ENCODE data around the gene PTPRM.
"Not testable (repeated sequence)": the region's sequence is repeated elsewhere in the genome, so short reads cannot be mapped to it uniquely, and the experiment has no call there.

PTPRM gene

DNA sequence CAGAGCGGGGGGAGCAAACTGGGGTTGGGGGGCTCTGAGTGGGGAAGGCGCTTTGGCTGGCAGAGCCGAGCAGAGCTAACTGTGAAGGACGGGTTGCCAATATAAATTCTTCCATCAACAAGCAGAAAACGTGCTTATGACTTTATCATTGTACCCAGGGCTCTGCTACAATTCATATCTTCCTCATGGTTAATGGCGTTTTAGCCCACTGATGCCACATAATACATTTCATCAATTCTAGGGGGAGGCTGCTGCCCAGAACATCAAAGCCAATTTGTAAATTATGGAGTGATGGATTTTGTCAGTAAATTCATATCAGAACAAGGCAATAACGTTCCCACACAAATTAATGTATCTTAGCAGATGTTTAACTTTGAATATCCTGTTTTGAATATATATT lies 866.7 kb downstream of the PTPRM start:
- DNase-seq (ENCODE audit: low read depth), result no peak

DNA sequence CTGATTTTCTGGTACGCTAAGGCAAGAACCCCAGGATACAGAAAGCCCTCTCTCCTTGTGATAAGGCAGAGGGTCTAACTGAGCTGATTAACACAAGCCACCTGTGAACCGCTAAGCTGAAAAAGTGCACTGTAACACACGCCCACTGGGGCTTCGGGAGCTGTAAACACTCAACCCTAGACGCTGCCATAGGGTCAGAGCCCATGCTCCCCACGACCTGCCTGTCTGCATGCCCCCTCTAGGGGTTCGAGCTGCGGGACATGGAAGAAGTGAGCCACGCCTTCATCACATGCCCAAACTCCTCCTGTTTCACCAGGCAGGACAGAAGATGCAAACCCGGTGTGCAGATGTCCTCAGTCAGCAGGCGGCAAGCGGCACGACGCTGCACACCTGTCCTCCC lies 868.3 kb downstream of the PTPRM start:
- no peak for DNase-seq (ENCODE audit: low read depth)

DNA sequence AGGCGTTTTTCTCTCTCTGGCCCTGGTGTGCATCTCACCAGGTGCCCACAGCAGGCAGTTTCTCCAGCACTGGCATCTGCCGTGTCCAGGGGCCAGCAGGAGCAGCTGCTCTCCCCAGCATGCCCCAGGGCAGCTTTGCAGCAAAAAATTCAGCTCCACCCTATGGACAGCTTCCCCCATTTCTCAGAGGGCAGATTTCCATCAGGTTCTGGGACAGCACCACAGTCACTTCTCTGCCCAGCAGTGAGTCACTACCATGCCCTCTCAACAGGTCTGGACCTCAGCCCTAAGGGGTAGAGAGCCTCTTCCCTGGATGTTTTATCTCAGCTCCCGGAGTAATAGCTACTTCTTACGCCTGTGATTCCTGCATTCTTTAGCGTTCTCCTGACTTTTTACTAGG lies 871.9 kb downstream of the PTPRM start:
- no peak for DNase-seq (ENCODE audit: low read depth)

DNA sequence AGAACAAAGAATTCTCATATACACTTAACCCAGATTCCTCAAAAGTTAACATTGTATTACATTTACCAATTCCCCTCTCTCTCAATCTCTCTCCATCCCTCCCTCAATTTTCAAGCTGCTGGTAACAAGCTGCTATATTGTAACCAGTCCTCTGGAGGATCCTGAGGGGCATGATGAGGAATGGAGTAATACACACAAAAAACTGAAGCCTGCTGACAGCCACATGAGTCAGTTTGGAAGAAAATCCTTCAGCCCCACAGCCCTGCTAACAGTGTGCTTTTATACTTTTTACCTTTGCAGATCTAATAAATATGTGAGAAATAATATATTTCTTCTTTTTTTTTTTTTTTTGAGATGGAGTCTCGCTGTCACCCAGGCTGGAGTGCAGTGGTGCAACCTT lies 876.4 kb downstream of the PTPRM start:
- no peak for DNase-seq (ENCODE audit: low read depth)

DNA sequence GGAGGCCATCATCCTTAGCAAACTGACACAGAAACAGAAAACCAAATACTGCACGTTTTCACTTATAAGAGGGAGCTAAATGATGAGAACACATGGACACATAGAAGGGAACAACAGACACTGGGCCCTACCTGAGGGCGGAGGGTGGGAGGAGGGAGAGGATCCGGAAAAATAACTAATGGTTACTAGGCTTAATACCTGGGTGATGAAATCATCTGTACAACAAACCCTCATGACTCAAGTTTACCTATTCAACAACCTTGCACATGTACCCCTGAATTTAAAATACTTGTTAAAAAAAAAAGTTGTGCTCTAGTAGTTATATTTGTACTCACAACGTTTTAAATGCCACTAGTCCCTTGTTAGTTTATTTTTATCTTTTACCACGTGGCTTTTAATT lies 879.8 kb downstream of the PTPRM start:
- DNase-seq (ENCODE audit: low read depth), result not testable (repeated sequence)

DNA sequence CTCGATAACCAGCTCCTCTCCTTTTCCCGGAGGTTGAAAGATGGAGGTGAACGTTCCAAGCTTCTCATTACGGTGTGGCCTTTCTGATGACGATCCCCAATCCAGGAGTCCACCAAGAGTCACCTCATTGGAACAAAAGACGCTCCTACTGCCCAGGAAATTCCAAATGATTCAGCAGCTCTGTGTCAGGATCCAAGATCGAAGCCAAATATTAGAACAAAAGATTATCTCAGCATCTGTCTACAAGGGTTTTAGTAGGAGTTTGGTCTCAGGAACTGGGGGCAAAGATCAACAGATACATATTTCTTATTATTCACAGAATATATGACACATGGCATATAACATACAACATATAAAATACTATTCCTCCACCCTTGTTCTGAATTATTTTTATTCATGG lies 881.0 kb downstream of the PTPRM start:
- no peak for DNase-seq (ENCODE audit: low read depth)

DNA sequence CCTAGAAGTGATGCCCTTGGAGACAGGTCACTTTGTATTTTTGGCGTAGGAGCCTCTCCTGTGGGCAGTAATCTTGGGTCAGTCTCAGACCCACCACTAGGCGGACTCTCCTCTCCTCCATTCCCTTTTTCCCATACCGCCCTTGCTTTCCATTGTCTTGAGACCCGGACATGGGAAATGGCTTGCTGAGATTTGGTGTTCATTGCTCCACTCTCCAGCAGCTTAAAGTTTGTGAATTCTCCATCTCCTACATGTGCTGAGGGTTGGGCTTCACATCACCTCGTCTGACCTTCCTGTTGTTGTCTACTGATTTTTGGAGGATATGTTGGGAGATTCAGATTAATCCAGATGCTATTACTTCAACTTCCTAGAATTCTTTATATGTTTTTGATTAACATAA lies 882.9 kb downstream of the PTPRM start:
- no peak for DNase-seq (ENCODE audit: low read depth)

DNA sequence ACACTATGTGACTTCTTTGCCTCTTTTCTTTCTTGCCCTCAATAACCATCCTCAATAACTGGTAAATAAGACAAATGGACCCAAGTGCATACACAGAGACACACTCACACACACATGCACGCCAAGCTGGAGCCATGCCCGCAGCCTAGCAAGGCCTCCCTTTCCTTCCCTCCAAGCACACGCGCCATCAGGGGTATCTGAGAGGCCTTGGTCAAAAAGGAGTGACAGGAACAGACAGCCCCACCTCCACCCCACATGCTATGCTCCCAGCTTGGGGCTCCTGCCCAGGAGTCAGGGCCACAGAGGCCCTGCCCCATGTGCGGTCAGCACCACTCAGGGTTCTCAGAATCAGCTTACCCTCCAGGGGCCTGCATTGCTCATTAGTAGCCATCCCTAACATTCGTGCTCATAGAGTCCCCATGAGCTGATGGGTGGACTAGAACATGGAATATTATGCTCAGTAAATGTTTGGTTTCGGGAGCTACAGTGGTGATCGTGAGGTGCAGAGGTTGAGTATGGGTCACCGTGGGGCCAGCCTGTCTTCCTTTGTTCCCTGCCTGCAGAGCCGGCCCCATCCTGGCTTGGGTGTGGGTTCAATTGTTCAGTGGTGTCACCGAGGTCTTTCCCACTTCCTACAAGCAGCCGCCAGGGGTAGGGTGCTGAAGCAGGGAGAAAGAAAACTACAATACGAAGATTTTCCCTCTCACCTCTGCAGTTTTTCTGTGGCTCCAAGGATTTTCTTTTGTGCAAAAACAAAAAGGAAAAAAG lies 884.0 kb downstream of the PTPRM start:
- no peak for DNase-seq (ENCODE audit: low read depth)

DNA sequence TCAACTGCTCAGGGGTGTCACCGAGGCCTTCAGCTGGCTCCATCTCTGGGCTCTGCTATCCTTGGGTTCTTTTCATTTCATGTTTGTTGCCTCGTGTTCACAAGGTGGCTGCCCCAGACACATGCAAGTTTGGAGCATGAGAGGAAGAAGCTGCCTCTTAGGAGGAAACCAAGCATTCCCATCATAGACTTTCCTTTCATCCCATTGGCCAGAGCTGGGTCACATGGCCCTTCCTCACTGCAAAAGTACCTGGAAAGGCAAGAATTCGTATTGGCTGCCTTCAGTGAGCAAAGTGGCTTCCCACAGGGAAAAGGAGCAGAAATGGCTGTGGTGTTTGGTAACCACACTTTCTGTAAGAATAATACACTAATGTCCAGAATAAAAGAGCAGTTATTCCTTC lies 886.4 kb downstream of the PTPRM start:
- DNase-seq (ENCODE audit: low read depth), result no peak

DNA sequence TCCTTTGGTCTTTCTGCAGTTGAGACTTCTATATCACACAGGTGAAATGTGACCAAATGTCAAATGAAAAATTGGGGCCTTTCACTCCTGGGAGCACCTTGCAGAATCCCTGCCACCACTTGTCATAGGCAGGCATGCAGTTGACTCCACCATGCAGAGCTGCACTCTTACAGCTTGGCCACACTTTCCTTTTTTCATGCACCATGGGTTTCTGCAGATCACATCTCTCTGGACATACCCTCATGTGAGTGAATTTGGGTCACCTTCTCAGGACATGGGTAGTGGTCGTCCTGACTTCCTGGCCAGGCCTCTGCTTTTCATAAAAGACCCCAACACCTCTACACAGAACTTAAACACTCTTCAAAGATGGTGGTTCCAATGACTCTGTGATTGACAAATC lies 887.0 kb downstream of the PTPRM start:
- no peak for DNase-seq (ENCODE audit: low read depth)

DNA sequence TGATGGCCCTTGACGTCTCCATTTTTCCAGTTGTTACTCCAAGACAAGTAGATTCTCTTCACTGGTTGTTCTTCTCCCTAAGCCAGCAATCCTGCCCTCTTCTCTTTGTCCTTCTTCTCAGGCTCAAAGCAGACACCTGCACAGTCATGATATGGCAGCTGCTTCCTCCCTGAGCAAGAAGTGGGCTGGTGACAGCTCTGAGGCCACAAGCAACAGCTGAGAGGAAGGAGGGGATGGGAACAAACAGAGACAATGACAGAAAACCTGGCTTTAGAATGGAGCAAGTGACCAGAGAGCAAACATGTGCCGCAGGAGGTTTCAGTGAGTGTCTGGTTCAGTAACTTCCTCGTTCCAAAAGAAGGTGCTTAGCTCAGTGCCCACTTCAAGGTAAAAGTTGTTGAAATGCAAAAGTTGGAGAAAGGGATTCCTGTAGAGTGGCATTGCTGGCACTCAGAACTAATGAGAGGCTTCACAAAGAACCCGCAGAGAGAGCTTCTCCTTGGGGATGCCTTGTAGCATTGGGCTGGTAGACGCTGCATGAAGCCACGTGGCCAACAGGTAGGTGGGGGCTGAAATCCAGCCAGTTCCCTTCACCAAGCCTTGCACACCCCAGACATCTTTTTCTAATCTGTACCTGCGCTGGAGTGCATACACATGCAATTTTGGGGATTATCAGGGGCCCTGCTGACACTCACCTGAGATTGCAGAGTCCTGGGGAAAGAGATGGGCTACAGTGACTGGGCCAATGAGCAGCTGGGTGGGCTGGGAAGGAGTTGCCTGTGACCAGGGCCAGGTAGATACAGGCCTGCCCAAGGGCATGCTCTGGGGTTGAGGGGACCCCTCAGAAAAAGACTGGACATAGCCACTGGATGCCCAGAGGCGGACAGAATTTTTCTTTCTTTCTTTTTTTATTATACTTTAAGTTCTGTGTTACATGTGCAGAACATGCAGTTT lies 888.8 kb downstream of the PTPRM start:
- DNase-seq (ENCODE audit: low read depth), result no peak

All from activated gamma-delta T cell treated with anti-CD3 and anti-CD28 coated beads, Interleukin-2, amount 50 U/mL, for 16 hours (primary cell).